MM.1S (cell line): Measurements from ENCODE around the gene ARL4A.

Experiments
- EZH2 ChIP-seq: fragments of 300-600 bp; sonication (generic); optimal IDR thresholded peaks from 2 replicates; pipeline ENCODE3; 2017; ENCODE audit warnings: low read depth, mild to moderate bottlenecking, antibody characterized with exemption, low read length, mixed read lengths
- EZH2phosphoT487 ChIP-seq: fragments of 300-600 bp; sonication (generic); IDR thresholded peaks from 2 replicates; pipeline ENCODE4 v1.6.1; 2018; ENCODE audit warnings: antibody characterized with exemption, low read length
- TF ChIP-seq, protein P1 (sequence below): fragments of 300-600 bp; sonication (generic); IDR thresholded peaks from 2 replicates; pipeline ENCODE4 v1.5.1; 2016; ENCODE audit warnings: antibody characterized with exemption, low read length, mixed read lengths

DNA sequence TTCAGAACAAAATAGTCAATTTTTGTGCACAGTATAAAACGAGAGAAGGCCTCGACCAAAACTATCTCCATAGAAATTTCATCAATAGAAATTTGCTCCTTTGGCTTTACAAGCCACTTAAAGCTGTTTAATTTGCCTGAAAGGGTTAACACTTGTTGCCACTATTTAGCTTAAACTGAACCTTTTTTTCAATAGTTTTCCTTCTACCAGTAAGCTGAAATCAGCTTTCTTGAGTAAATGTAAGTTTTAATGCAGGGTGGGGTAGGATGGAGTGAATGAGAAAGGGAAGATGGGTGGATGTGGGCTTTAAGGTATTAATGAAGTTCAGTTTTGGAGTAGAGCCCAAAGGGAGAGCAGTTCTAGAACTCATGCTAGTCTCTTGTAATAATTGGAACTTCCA, 39.5 kb downstream of the ARL4A start:
- TF ChIP-seq, protein P1, sequence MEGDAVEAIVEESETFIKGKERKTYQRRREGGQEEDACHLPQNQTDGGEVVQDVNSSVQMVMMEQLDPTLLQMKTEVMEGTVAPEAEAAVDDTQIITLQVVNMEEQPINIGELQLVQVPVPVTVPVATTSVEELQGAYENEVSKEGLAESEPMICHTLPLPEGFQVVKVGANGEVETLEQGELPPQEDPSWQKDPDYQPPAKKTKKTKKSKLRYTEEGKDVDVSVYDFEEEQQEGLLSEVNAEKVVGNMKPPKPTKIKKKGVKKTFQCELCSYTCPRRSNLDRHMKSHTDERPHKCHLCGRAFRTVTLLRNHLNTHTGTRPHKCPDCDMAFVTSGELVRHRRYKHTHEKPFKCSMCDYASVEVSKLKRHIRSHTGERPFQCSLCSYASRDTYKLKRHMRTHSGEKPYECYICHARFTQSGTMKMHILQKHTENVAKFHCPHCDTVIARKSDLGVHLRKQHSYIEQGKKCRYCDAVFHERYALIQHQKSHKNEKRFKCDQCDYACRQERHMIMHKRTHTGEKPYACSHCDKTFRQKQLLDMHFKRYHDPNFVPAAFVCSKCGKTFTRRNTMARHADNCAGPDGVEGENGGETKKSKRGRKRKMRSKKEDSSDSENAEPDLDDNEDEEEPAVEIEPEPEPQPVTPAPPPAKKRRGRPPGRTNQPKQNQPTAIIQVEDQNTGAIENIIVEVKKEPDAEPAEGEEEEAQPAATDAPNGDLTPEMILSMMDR, result no peak
- TF ChIP-seq EZH2phosphoT487 (no peak), EZH2 (no peak)
